GM23338 (cell line): ENCODE results near the gene CLN6. TPM values are rescaled to one million over a fixed set of nuclear protein-coding genes. Genes with fewer than 3 reads are reported as not detected.
A peak's percentile ranks its signal among the peaks of the same experiment; 100 is the strongest.

Experiments
- ATAC-seq: fragments of 200-7000 bp; cut with Tn5 transposase; 3 replicates; pipeline ENCODE4 v1.9.1; 2020
- DNase-seq: peaks from one replicate; pipeline ENCODE4 v3.0.0-alpha.2; 2015; ENCODE audit warnings: low spot score
- H2AFZ ChIP-seq: fragments of 200-600 bp; sonication (generic); 2 replicates; pipeline ENCODE4 v1.8.0; 2016; ENCODE audit warnings: antibody characterized with exemption, mild to moderate bottlenecking, moderate library complexity
- H3F3A ChIP-seq: fragments of 200-600 bp; sonication (generic); replicated peaks from 2 replicates; pipeline ENCODE4 v1.8.0; 2017; ENCODE audit warnings: antibody characterized with exemption, mixed run types, low read depth
- H3K27ac ChIP-seq: fragments of 200-600 bp; sonication (generic); 2 replicates; pipeline ENCODE4 v1.6.1; 2016; ENCODE audit warnings: low read depth
- H3K27me3 ChIP-seq: fragments of 200-600 bp; sonication (generic); 2 replicates; pipeline ENCODE4 v1.8.0; 2016; ENCODE audit warnings: mild to moderate bottlenecking, mixed run types, moderate library complexity; ENCODE audit not compliant: insufficient read depth
- H3K36me3 ChIP-seq: fragments of 200-600 bp; sonication (generic); 2 replicates; pipeline ENCODE4 v1.8.0; 2016; ENCODE audit warnings: mild to moderate bottlenecking; ENCODE audit not compliant: insufficient read depth
- H3K4me1 ChIP-seq: fragments of 200-600 bp; sonication (generic); 2 replicates; pipeline ENCODE4 v1.8.0; 2016; ENCODE audit warnings: mild to moderate bottlenecking, moderate library complexity; ENCODE audit not compliant: insufficient read depth
- H3K4me2 ChIP-seq: fragments of 200-600 bp; sonication (generic); 2 replicates; pipeline ENCODE4 v1.7.1; 2017; ENCODE audit warnings: mixed run types
- H3K4me3 ChIP-seq: fragments of 200-600 bp; sonication (generic); 2 replicates; pipeline ENCODE4 v1.6.1; 2016; ENCODE audit warnings: mixed run types
- H3K79me2 ChIP-seq: fragments of 200-600 bp; sonication (generic); replicated peaks from 2 replicates; pipeline ENCODE4 v1.8.0; 2017; ENCODE audit warnings: mild to moderate bottlenecking; ENCODE audit not compliant: insufficient read depth
- H3K9me2 ChIP-seq: fragments of 200-600 bp; sonication (generic); 2 replicates; pipeline ENCODE4 v1.8.0; 2017; ENCODE audit not compliant: insufficient read depth
- H4K20me1 ChIP-seq: fragments of 200-600 bp; sonication (generic); replicated peaks from 2 replicates; pipeline ENCODE4 v1.8.0; 2017; ENCODE audit warnings: mild to moderate bottlenecking; ENCODE audit not compliant: insufficient read depth
- H3K27ac Mint-ChIP-seq: 2 replicates; pipeline ENCODE4 v1.8.0; 2020; ENCODE audit warnings: inconsistent platforms, mild to moderate bottlenecking, moderate library complexity, mixed read lengths
- H3K27me3 Mint-ChIP-seq: 3 replicates; pipeline ENCODE4 v1.8.0; 2022; ENCODE audit warnings: low read depth, mild to moderate bottlenecking, moderate library complexity, mixed read lengths, inconsistent platforms; ENCODE audit not compliant: insufficient read depth, poor library complexity
- H3K36me3 Mint-ChIP-seq: 3 replicates; pipeline ENCODE4 v1.8.0; 2021; ENCODE audit warnings: low read depth, mild to moderate bottlenecking, inconsistent platforms, moderate library complexity, mixed read lengths
- H3K4me1 Mint-ChIP-seq: 3 replicates; pipeline ENCODE4 v1.8.0; 2020; ENCODE audit warnings: mild to moderate bottlenecking, inconsistent platforms, mixed read lengths
- H3K4me3 Mint-ChIP-seq: 3 replicates; pipeline ENCODE4 v1.8.0; 2021; ENCODE audit warnings: moderate library complexity, mild to moderate bottlenecking, inconsistent platforms, mixed read lengths
- H3K9me3 Mint-ChIP-seq: 3 replicates; pipeline ENCODE4 v1.8.0; 2020; ENCODE audit warnings: moderate library complexity, mild to moderate bottlenecking, inconsistent platforms, mixed read lengths
- EZH2 ChIP-seq: fragments of 200-600 bp; sonication (generic); IDR thresholded peaks from one replicate; pipeline ENCODE4 v1.8.0; 2017; ENCODE audit warnings: antibody characterized with exemption, mild to moderate bottlenecking, low read depth; ENCODE audit not compliant: unreplicated experiment
- JUNB ChIP-seq: IDR thresholded peaks from one replicate; pipeline ENCODE4 v1.6.1; 2016; ENCODE audit warnings: antibody characterized with exemption; ENCODE audit not compliant: unreplicated experiment
- POLR2AphosphoS5 ChIP-seq: IDR thresholded peaks from 2 replicates; pipeline ENCODE4 v1.6.1; 2016; ENCODE audit warnings: antibody characterized with exemption, low read depth
- STAT1 ChIP-seq: IDR thresholded peaks from one replicate; pipeline ENCODE4 v1.6.1; 2016; ENCODE audit warnings: antibody characterized with exemption; ENCODE audit not compliant: unreplicated experiment
- ZNF331 ChIP-seq: fragments of 250-450 bp; sonication (Bioruptor Pico); IDR thresholded peaks from 2 replicates; pipeline ENCODE4 v1.5.0; 2020; ENCODE audit warnings: low read depth, mild to moderate bottlenecking, moderate library complexity
- long read RNA-seq: library from polyadenylated mRNA; unstranded; transcript quantifications from one replicate; pipeline ENCODE4 v2.0.0, GENCODE V29; 2020; ENCODE audit not compliant: unreplicated experiment
- polyA plus RNA-seq: library from polyadenylated mRNA; unstranded; fragments of >200 nt; fragmentation: Nextera tagmentation; extraction: Ambion mirVana; gene quantifications from 2 replicates; pipeline ENCODE4 v1.2.1, GENCODE V29; 2016
- total RNA-seq: library from RNA; depleted of rRNA; stranded (reverse); fragments of >200 nt; shearing (Covaris generic); gene quantifications from 2 replicates; pipeline ENCODE4 v1.2.3, GENCODE V29; 2014; rRNA removed
- TF ChIP-seq, protein P1 (sequence below), 2 experiments: fragments of 200-600 bp in 1 of 2; sonication (generic) in 1 of 2; conservative IDR thresholded peaks; 2 replicates each; pipeline versions ENCODE4 v1.5.1 to v1.6.1; 2016 to 2017; ENCODE audit warnings: antibody characterized with exemption in 2 of 2, low read depth in 2 of 2, mild to moderate bottlenecking in 2 of 2, moderate library complexity in 1 of 2

The CLN6 gene
- total RNA-seq = 69.5 and 87.4 TPM in 2 replicates
- 20.0 and 20.7 TPM in 2 replicates for polyA plus RNA-seq
- long read RNA-seq, partial matches to known transcripts = 0 of 2 reads
- long read RNA-seq, other reads (novel, unspliced or antisense) = 1 of 2 reads

DNA sequence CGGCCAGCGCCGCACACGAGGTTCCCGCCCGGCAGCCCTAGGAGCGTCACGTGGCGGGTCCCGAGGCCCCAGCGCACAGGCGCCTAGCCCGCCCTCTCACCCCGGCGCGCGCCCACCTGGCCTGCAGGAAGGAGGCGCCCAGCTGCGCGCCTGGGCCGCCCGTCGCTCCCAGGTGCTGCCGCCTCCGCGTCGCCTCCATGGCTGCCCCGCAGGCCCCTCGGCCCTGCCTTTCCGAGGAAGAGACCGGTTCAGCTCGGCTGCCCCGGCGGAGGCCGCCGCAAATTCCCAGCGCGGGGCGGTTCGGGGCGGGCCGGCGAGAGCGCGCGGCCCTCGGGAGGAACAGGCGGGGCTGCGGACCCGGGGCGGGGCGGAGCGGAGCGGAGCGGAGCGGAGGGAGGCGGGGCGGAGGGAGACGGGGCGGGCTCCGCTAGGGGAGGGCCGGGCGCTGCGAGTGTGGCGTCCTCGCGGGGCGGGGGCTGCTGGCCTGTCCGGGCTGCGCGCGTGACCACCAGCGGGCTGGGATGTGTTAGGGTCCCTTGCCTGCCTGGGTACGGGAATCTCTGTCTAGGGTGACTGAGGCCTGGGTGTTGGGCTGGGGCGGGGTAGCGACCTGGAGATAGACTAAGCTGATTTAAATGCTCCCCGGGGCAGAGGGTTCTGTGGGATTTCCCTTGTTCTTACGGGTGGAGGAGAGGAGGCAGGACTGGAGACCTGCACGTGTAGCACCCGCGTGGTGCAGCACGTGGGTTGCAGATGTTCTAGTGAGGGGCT is at the start of gene CLN6:
Gene CLN6 (minus strand): TSS at position 343 of the 771 bp plus-strand sequence. CDS start 144 bp downstream, at position 199.
- Histone ChIP-seq H3K36me3 (no peaks in the 10 kb centered on the region), H4K20me1 (peaks cover 34% of the 10 kb centered on the region), H3K27me3 (no peaks in the 10 kb centered on the region), H3K27ac (peak within 1 kb of the TSS; percentile 87), H3K4me1 (peaks cover 17% of the 10 kb centered on the region; the same call in 1 of the 2 replicates), H3K9me2 (no peaks in the 10 kb centered on the region), H3F3A (peaks cover 13% of the 10 kb centered on the region), H3K4me3 (peak within 1 kb of the TSS; percentile 94), H3K79me2 (peaks cover 44% of the 10 kb centered on the region), H3K4me2 (peak within 1 kb of the TSS; percentile 100), H2AFZ (peak within 1 kb of the TSS; percentile 99)
- ATAC-seq (peak; percentile 83), DNase-seq (peak; percentile 89)
- H3K27ac Mint-ChIP-seq = peak within 1 kb of the TSS; percentile 91
- peaks cover 3% of the 10 kb centered on the region; the same call in 1 of the 3 replicates for H3K9me3 Mint-ChIP-seq
- peaks cover 11% of the 10 kb centered on the region; the same call in 2 of the 3 replicates for H3K36me3 Mint-ChIP-seq
- TF ChIP-seq EZH2 = no peak
- no peak for TF ChIP-seq ZNF331 (CRISPR knock-in tag)
- peak; percentile 64; the same call in 1 of the 2 replicates for TF ChIP-seq POLR2AphosphoS5
- H3K4me3 Mint-ChIP-seq = peak within 1 kb of the TSS; percentile 98
- H3K27me3 Mint-ChIP-seq = peaks cover 18% of the 10 kb centered on the region
- peaks cover 42% of the 10 kb centered on the region for H3K4me1 Mint-ChIP-seq

DNA sequence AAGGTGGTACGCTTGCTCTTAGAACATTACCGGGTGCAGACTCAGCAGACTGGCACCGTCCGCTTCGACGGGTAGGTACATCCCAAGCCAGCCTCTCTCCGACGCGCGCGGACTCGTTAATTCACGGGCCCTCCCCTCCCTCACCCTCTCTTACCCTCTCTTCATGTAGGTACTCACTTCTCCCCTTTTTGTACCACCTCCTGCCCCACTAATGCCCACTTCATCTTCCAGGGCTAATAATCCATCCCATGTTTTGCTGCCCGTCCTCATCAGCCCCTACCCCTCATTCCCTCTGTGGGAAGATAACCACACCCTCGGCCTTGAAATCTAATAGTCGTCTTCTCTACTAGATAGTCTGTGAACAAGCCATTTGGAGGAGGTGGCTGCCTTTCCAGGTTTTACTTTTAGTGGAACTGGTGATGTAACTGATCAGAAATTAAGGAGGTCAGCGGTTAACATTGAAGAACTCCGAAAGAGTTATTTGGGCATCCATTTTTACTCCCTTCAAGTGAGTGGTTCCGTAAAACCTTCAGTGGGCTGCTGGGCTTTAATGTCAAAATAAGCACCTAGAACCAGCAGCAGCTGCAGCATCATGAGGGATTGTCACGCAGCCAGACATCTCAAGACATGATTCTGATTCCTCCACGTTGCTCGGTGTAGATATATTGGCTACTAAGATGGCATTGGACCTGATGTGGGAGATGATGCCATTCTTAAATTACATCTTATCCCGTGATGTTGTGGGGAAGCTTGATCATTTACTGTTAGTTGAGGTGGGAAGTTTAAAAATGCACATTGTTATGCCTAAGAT is 49.3 kb upstream of the CLN6 start:
- Histone ChIP-seq H3K4me3 (peak overlapping the region; percentile 95), H3F3A (peaks cover 22% of the 10 kb centered on the region; the same call in 1 of the 2 replicates), H3K4me2 (peak overlapping the region; percentile 95), H3K79me2 (peaks cover 56% of the 10 kb centered on the region), H3K27me3 (no peaks in the 10 kb centered on the region), H4K20me1 (peaks cover 38% of the 10 kb centered on the region), H3K9me2 (no peaks in the 10 kb centered on the region), H3K4me1 (peaks cover 50% of the 10 kb centered on the region), H3K36me3 (no peaks in the 10 kb centered on the region), H3K27ac (peak overlapping the region; percentile 100), H2AFZ (no peak overlapping the region)
- Mint-ChIP-seq H3K27ac (peak overlapping the region; percentile 92), H3K27me3 (peaks cover 6% of the 10 kb centered on the region), H3K4me3 (peak overlapping the region; percentile 98), H3K4me1 (peaks cover 50% of the 10 kb centered on the region), H3K9me3 (no peaks in the 10 kb centered on the region), H3K36me3 (peaks cover 12% of the 10 kb centered on the region; the same call in 2 of the 3 replicates)
- no peak for DNase-seq
- ATAC-seq = peak; percentile 2
- TF ChIP-seq POLR2AphosphoS5 (no peak), STAT1 (no peak), ZNF331 (CRISPR knock-in tag) (no peak), JUNB (no peak), EZH2 (no peak)
- TF ChIP-seq, protein P1, sequence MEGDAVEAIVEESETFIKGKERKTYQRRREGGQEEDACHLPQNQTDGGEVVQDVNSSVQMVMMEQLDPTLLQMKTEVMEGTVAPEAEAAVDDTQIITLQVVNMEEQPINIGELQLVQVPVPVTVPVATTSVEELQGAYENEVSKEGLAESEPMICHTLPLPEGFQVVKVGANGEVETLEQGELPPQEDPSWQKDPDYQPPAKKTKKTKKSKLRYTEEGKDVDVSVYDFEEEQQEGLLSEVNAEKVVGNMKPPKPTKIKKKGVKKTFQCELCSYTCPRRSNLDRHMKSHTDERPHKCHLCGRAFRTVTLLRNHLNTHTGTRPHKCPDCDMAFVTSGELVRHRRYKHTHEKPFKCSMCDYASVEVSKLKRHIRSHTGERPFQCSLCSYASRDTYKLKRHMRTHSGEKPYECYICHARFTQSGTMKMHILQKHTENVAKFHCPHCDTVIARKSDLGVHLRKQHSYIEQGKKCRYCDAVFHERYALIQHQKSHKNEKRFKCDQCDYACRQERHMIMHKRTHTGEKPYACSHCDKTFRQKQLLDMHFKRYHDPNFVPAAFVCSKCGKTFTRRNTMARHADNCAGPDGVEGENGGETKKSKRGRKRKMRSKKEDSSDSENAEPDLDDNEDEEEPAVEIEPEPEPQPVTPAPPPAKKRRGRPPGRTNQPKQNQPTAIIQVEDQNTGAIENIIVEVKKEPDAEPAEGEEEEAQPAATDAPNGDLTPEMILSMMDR (conservative IDR thresholded peaks at IDR 0.05; ENCODE audit: low read depth in 2 of 2) = no peak
